T-helper 2 cell treated with Interferon-gamma antibody and Interleukin-4, amounts not matched to agents 100 ng/mL and 5 ng/mL, for 36 hours (primary cell): ENCODE results near the gene PWWP2A. TPM values are rescaled to one million over a fixed set of nuclear protein-coding genes. Genes with fewer than 3 reads are reported as not detected.

Experiments used
- intact Hi-C: fragments of 100-400 bp; cut with micrococcal nuclease; formaldehyde crosslinking; loops from one replicate; pipeline ENCODE4 v1.15.1; 2023
- total RNA-seq: library from RNA; stranded (reverse); gene quantifications from 2 replicates; pipeline ENCODE4 v1.2.3, GENCODE V29; 2022

PWWP2A gene
- total RNA-seq, 1 donor from 2014 or later, result 28.9 TPM

- intact Hi-C loops, result no loop called here
Observed at GRCh38 chr5:160133918-160134304, 14.7 kb upstream of the PWWP2A start.

GRCh38 chr5:160133071-160133917 lies 14.0 kb upstream of the PWWP2A start:
- intact Hi-C loops, result no loop called here

DNA sequence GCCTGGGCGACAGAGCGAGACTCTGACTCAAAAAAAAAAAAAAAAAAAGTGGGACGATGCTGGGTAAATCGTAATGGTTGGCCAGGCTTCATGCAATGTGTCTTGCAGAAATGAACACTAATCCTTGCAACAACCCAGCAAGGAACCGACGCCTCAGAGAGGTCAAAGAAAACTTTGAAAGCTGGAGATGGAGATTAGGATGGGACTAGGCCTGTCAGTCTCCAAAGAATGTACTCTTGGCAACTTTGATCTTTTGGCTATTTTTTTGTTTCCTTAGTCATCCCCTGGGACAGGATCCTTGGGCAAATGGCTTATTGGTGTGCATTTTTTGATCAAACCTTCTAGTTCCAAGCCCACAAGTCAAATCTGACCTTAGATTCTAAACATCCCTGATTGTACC lies 10.6 kb upstream of the PWWP2A start:
- intact Hi-C loops, result no loop called here

GRCh38 chr5:160128632-160129031 lies 9.4 kb upstream of the PWWP2A start:
- intact Hi-C loops, result no loop called here

- intact Hi-C loops, result loop anchor here (1.0 to 5.0 kb wide), 5 partner anchors 98 to 911 kb away; partner anchors contain the start of genes FAM200C, PTTG1, RNF145 and TTC1
Observed at GRCh38 chr5:160119905-160120266, 636 bp upstream of the PWWP2A start.

DNA sequence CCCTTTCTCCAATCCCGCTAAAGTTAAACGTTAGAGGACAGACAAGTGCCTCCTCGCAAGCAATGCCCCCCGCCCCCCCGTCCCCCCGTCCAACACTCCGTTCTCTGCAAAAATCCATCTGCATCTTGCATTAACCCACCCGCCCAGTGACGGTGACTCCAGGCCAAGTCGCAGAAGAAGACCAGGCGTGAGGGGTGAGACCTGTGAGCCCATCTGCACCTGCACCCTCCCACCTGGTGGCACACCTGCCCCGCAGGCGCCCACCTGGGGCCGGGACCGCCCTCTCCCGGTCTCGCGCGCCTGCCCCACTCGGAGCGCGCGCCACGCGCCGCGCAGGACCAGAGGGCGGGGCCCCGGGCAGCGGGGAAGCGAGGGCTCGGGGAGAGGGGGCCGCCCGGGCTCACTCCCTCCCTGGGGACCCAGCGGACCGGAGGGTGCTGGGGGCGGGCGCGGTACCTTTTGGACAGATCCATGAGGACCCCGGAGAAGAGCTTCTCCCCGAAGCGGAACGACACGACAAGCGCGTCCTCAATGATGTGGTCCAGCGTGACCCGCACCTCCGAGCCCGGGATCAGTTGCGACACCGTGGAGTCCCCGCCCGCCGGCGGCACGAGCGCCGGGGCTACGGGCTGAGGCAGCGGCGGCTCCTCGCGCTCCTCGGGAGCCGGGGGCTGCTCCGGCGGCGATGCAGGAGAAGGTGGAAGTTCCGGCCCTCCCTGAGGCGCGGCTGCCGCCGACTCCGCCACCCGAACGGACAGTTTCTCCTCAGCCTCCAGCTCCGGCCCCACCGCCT lies 705 bp downstream of the PWWP2A start:
- intact Hi-C loops, result loop anchor here (1.0 to 5.0 kb wide), 5 partner anchors 96 to 910 kb away; partner anchors contain the start of genes FAM200C, PTTG1, RNF145 and TTC1

- intact Hi-C loops, result loop anchor here (5.0 kb wide), 2 partner anchors 95 to 285 kb away; partner anchors contain the start of gene FAM200C
Observed at GRCh38 chr5:160116991-160117390, 2.3 kb downstream of the PWWP2A start.

GRCh38 chr5:160108124-160108523 lies 11.1 kb downstream of the PWWP2A start:
- intact Hi-C loops, result no loop called here

DNA sequence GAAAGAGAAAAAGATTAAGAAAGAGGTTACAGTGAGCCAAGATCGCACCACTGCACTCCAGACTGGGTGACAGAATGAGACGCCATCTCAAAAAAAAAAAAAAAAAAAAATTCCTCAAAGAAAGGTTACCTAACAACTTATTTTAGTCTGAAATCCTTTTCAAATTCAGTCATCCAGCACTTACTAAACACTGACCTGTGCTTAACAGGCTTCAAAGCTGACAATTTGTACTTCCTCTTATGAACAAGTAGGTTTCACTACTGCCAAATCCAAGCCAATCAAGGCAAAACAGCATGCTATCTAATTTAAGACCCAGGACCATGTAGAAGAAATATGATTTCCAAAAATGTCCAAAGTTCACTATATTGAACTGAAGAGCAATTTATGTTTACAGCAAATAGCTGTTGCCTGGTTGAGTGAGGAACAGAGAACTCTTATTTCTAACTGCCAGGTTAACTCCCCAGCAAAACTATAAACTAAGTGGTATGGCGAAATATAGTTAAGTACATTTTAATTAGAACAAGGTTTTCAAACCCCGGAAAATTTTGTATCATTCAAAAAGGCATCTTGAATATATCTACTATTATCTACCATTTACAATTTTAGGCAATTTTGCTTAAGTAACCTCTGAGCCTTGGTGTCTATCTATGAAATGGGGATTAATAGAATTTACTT lies 13.4 kb downstream of the PWWP2A start:
- intact Hi-C loops, result no loop called here

- intact Hi-C loops, result no loop called here
Observed at GRCh38 chr5:160097991-160098390, 21.3 kb downstream of the PWWP2A start.

GRCh38 chr5:160096178-160096577 lies 23.1 kb downstream of the PWWP2A start:
- intact Hi-C loops, result no loop called here

DNA sequence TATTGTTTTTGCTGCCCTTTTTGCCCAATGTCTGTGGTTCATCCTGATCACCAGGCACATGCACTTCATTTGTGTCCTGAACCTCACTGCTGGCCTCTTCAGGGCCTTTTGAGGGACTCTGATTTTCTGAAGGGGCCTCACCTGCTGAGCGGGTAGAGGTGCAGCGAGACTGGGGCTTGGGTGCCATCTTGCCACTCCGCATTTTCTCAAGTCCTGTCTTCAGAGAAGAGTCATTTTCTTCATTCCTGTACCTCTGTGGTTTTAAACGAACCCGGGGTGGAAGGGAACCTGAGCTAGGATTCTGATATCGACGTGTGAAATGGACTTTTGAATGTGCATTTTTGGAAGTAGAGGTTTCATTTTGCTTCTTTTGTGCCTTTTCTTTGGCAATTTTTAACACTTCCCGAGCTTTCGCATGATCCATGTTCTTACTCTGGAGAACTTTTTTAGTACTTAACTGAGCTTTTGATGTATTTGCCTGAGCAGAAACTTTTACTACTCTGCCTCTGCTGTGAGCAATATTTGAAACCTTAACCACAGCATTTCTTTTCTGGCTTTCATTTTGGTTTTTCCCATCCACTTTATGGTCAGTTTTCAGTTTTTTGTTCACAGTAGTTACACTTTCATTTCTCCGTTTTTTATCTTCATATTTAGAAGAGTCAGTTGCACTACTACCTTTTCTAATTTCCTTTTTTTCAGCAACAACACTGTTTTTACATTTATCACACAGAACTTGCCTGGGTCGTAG lies 26.1 kb downstream of the PWWP2A start:
- intact Hi-C loops, result no loop called here

- intact Hi-C loops, result no loop called here
Observed at GRCh38 chr5:160092514-160092913, 26.7 kb downstream of the PWWP2A start.

DNA sequence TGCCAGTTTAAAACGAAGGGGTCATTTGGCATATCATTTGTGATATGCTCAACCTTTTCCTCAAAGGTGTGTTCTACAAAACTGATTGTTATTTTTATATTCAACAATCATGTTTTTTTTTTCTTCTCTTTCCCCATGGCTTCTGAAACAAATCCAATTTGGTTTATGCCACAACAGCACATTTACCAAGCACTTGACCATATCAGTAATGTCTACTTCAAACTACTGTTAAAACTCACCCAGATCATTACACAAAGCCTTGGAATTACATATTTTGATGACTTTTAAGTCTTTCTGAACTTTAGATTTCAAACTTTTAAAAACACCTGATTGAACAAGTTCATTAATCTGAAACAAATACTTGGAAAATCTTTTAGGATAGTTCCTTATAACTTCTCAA lies 29.2 kb downstream of the PWWP2A start:
- intact Hi-C loops, result no loop called here

DNA sequence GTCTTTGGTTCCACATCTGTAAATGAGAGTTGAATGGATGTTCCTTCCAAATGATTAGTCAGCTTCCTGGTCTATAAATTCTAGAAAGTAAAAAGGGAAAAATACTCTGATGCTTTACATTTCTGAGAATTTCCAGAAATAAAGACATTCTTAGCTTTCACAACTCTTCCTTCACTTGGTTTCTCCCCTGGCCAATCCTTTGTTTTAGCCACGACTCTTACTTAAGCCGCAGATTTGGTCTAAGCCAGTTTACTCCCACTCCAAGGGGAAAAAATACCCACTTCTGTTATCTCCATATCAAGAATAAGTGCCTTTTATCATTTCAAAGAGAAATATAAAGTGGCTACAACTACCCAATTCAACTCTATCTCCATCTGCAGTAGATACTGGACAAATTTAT lies 29.7 kb downstream of the PWWP2A start:
- intact Hi-C loops, result loop anchor here (10.0 kb wide), 1 partner anchor 255 kb away; no protein-coding TSS in a partner anchor

GRCh38 chr5:160088805-160089204 lies 30.4 kb downstream of the PWWP2A start:
- intact Hi-C loops, result loop anchor here (10.0 kb wide), 1 partner anchor 256 kb away; no protein-coding TSS in a partner anchor

- intact Hi-C loops, result loop anchor here (10.0 kb wide), 1 partner anchor 258 kb away; no protein-coding TSS in a partner anchor
Observed at GRCh38 chr5:160087199-160087598, 32.1 kb downstream of the PWWP2A start.

GRCh38 chr5:160084144-160084543 lies 35.1 kb downstream of the PWWP2A start:
- intact Hi-C loops, result loop anchor here (10.0 kb wide), 1 partner anchor 261 kb away; no protein-coding TSS in a partner anchor

GRCh38 chr5:160083501-160083900 lies 35.7 kb downstream of the PWWP2A start:
- intact Hi-C loops, result loop anchor here (10.0 kb wide), 1 partner anchor 261 kb away; no protein-coding TSS in a partner anchor
